Body of pancreas (tissue), 4 donors: Measurements from ENCODE around the gene BHMT2. TPM values are rescaled to one million over a fixed set of nuclear protein-coding genes. Genes with fewer than 3 reads are reported as not detected.

Source experiments
- ATAC-seq: fragments of 150-250 bp; one replicate; pipeline ENCODE4 v1.9.1; 2016
- DNase-seq, 4 donors: peaks; one replicate each; pipeline ENCODE4 v3.0.0-alpha.2; 2019
- H3K27ac ChIP-seq, 4 donors: fragments of 200-600 bp; sonication (generic); 1 replicate in 3 of 4; 2 replicates in 1 of 4; pipeline versions ENCODE4 v1.5.1 to v1.6.1; 2016 to 2019; ENCODE audit warnings: mild to moderate bottlenecking in 1 of 4, mixed read lengths in 1 of 4, moderate library complexity in 1 of 4
- H3K27me3 ChIP-seq, 2 donors: fragments of 200-600 bp; sonication (generic); one replicate each; pipeline ENCODE4 v1.6.0; 2016; ENCODE audit warnings: mild to moderate bottlenecking in 1 of 2
- H3K36me3 ChIP-seq, 2 donors: fragments of 200-600 bp; sonication (generic); replicated peaks in 1 of 2; 2 replicates each; pipeline ENCODE4 v1.5.1; 2016; ENCODE audit warnings: low read depth in 2 of 2; ENCODE audit not compliant: insufficient read depth in 1 of 2
- H3K4me1 ChIP-seq: fragments of 200-600 bp; sonication (generic); one replicate; pipeline ENCODE4 v1.6.0; 2016
- H3K4me3 ChIP-seq, 2 donors: fragments of 200-600 bp; sonication (generic); 1 replicate in 1 of 2; 2 replicates in 1 of 2; pipeline ENCODE4 v1.5.1; 2016 to 2019
- H3K9me3 ChIP-seq, 3 donors: fragments of 200-600 bp; sonication (generic); 1 replicate in 2 of 3; 2 replicates in 1 of 3; pipeline ENCODE4 v1.5.1; 2016
- POLR2A ChIP-seq, 3 donors: fragments of 450-650 bp; IDR thresholded peaks; one replicate each; pipeline ENCODE4 v1.6.1; 2016; ENCODE audit warnings: antibody characterized with exemption in 3 of 3, mild to moderate bottlenecking in 2 of 3
- WGBS, 2 donors: methylation state at CpG; one replicate each; pipeline ENCODE4 v1.1.5; 2017; 5-methylcytosine and 5-hydroxymethylcytosine counted together
- intact Hi-C: fragments of 100-400 bp; cut with DNase I; formaldehyde crosslinking; loops from one replicate; pipeline ENCODE4 v1.15.1; 2023
- total RNA-seq, 2 donors: library from RNA; depleted of rRNA; stranded (reverse); fragments of >200 nt; gene quantifications; one replicate each; pipeline ENCODE4 v1.1.0, GENCODE V29; 2016
- TF ChIP-seq, protein P1 (sequence below), 7 experiments: fragments of 450-650 bp in 4 of 7; fragments of 200-600 bp in 3 of 7; sonication (generic) in 3 of 7; IDR thresholded peaks; one replicate each; pipeline ENCODE4 v1.5.1; 2016 to 2019; ENCODE audit warnings: antibody characterized with exemption in 7 of 7

Gene BHMT2
- total RNA-seq, 2 donors from 2014 or later, result 1.6 to 2.6 TPM

DNA sequence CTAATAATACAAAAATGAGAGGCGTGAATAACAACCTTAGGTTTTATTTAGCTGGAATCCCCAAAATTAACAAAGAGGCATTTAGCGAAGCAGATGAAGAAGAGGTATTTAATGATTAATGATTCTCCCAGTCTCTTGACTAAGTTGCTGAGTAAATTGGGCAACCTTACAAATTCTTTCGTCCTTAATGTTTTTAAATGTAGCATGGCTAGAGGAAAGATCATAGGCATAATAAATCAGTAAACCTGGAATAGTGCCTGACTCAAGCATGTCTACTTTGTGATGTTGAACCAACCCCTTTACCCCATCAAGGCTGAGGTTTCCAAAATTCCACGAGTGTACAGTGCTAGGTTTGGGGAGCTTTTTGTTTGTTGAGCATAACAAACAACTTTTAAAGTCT, 49.9 kb downstream of the BHMT2 start:
- H3K36me3 ChIP-seq, result no peaks in the 10 kb centered on the region
- no peak for ATAC-seq
- no peak overlapping the region for H3K4me3 ChIP-seq
- H3K4me1 ChIP-seq, result no peaks in the 10 kb centered on the region
- 77 to 81% methylated on average over 4 of the region's 4 CpGs for WGBS, 2 donors
- no peaks in the 10 kb centered on the region for H3K27me3 ChIP-seq
- no peak for DNase-seq
- intact Hi-C loops, result no loop called here
- no peak overlapping the region for H3K27ac ChIP-seq
- TF ChIP-seq POLR2A (IDR thresholded peaks at IDR 0.05), result no peak
- TF ChIP-seq, protein P1, sequence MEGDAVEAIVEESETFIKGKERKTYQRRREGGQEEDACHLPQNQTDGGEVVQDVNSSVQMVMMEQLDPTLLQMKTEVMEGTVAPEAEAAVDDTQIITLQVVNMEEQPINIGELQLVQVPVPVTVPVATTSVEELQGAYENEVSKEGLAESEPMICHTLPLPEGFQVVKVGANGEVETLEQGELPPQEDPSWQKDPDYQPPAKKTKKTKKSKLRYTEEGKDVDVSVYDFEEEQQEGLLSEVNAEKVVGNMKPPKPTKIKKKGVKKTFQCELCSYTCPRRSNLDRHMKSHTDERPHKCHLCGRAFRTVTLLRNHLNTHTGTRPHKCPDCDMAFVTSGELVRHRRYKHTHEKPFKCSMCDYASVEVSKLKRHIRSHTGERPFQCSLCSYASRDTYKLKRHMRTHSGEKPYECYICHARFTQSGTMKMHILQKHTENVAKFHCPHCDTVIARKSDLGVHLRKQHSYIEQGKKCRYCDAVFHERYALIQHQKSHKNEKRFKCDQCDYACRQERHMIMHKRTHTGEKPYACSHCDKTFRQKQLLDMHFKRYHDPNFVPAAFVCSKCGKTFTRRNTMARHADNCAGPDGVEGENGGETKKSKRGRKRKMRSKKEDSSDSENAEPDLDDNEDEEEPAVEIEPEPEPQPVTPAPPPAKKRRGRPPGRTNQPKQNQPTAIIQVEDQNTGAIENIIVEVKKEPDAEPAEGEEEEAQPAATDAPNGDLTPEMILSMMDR (IDR thresholded peaks at IDR 0.05), result no peak
- H3K9me3 ChIP-seq, result no peaks in the 10 kb centered on the region

DNA sequence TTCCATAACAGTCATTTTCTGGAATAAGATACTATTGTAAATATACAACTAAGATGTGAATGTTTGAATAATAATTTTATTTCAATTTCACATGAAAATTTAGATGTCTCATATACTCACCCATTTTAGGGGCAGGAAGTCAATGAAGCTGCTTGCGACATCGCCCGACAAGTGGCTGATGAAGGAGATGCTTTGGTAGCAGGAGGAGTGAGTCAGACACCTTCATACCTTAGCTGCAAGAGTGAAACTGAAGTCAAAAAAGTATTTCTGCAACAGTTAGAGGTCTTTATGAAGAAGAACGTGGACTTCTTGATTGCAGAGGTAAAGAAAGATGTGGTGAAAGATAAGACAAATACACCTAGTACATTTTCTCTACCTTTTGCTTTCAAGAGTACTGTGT, 50.7 kb downstream of the BHMT2 start:
- Histone ChIP-seq H3K27me3 (no peaks in the 10 kb centered on the region), H3K27ac (no peak overlapping the region), H3K9me3 (no peaks in the 10 kb centered on the region), H3K4me1 (no peaks in the 10 kb centered on the region), H3K4me3 (no peak overlapping the region), H3K36me3 (no peaks in the 10 kb centered on the region)
- no peak for TF ChIP-seq POLR2A (IDR thresholded peaks at IDR 0.05)
- TF ChIP-seq, protein P1 (IDR thresholded peaks at IDR 0.05), result no peak
- DNase-seq, result no peak
- ATAC-seq, result no peak
- WGBS, 2 donors, result 93 to 96% methylated on average over 4 of the region's 4 CpGs
- intact Hi-C loops, result no loop called here

DNA sequence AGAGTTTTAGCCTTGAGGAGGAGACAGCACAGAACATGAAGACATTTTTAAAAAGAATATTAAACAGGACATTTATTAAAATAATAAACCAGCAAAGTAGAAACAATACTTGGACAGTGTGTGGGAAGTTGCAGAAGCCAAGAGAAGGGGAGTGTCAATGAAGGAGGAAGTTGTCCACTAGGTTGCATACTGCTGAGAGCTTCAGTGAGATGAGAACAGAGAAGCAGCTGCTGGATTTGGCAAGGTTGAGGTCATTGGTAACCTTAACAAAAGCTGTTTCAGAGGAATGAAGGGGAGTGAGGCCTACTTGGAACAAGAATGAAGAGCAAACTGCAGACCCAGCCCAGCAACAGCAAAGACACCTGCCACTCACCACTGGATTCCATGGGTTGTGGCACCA, 53.4 kb downstream of the BHMT2 start:
- no peak for DNase-seq
- no peak for ATAC-seq

DNA sequence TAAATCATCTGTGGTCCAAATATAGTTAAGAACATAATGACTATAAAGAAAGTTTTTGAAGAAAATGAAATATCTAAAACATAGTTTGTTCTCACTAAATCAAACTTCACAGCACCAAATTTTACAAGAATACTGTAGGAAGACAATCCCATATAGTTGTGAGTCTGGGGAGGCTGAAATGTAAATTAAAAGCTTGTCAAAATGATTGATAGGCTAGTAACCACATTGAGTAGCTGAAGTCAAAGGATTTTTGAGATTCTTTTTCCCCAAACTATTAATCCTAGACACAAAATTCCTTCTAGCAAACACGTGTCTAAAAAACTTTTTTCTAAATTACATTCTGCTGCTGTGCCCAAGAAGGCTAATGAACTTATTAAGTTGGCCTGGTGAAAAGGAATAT, 55.0 kb downstream of the BHMT2 start:
- no peaks in the 10 kb centered on the region for H3K27me3 ChIP-seq
- 71 to 89% methylated on average over 1 of the region's 1 CpG for WGBS, 2 donors
- TF ChIP-seq, protein P1 (IDR thresholded peaks at IDR 0.05), result no peak
- no peak for TF ChIP-seq POLR2A (IDR thresholded peaks at IDR 0.05)
- H3K9me3 ChIP-seq, result no peaks in the 10 kb centered on the region
- no peak overlapping the region for H3K27ac ChIP-seq
- intact Hi-C loops, result no loop called here
- no peak overlapping the region for H3K4me3 ChIP-seq
- ATAC-seq (no peak), DNase-seq (no peak)
- no peaks in the 10 kb centered on the region for H3K4me1 ChIP-seq
- H3K36me3 ChIP-seq, result no peaks in the 10 kb centered on the region

More for the DNA sequence above, 53.4 kb downstream of the BHMT2 start:
- TF ChIP-seq, protein P1 (IDR thresholded peaks at IDR 0.05), result no peak
- TF ChIP-seq POLR2A (IDR thresholded peaks at IDR 0.05), result no peak
- no peak overlapping the region for H3K27ac ChIP-seq
- no peaks in the 10 kb centered on the region for H3K36me3 ChIP-seq
- H3K4me3 ChIP-seq, result no peak overlapping the region
- intact Hi-C loops, result no loop called here
- H3K27me3 ChIP-seq, result no peaks in the 10 kb centered on the region
- H3K4me1 ChIP-seq, result no peaks in the 10 kb centered on the region
- no peaks in the 10 kb centered on the region for H3K9me3 ChIP-seq

DNA sequence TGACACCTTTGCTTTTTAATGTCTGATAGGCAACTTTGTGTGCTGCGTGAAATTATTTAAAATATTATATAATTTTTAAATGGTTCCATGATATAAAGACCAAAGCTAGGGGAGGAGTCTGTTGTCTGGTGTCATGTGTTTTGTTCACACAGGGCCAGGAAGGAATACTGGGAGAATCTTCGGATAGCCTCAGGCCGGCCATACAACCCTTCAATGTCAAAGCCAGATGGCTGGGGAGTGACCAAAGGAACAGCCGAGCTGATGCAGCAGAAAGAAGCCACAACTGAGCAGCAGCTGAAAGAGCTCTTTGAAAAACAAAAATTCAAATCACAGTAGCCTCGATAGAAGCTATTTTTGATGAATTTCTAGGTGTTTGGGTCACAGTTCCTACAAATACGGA, 61.2 kb downstream of the BHMT2 start:
- no peak overlapping the region for H3K4me3 ChIP-seq
- WGBS, 2 donors, result 69 to 77% methylated on average over 6 of the region's 6 CpGs
- intact Hi-C loops, result loop anchor here (10.0 kb wide), 2 partner anchors 106 to 334 kb away; no protein-coding TSS in a partner anchor
- peaks cover 13% of the 10 kb centered on the region for H3K4me1 ChIP-seq
- ATAC-seq (no peak), DNase-seq (no peak)
- no peaks in the 10 kb centered on the region for H3K36me3 ChIP-seq
- H3K27me3 ChIP-seq, result no peaks in the 10 kb centered on the region
- TF ChIP-seq, protein P1 (IDR thresholded peaks at IDR 0.05), result no peak
- no peak for TF ChIP-seq POLR2A (IDR thresholded peaks at IDR 0.05)
- no peaks in the 10 kb centered on the region for H3K9me3 ChIP-seq
- H3K27ac ChIP-seq, result no peak overlapping the region
